Retinal pigment epithelial cell (primary cell): ENCODE data around the gene KISS1R.
"Not testable (repeated sequence)": the region's sequence is repeated elsewhere in the genome, so short reads cannot be mapped to it uniquely, and the experiment has no call there.

Experiments used
- DNase-seq: peaks from one replicate; pipeline ENCODE4 v3.0.0-alpha.2; 2010; ENCODE audit warnings: low read depth
- H3K4me3 ChIP-seq: 2 replicates; pipeline ENCODE4 v1.5.1; 2011; ENCODE audit warnings: mild to moderate bottlenecking, low read length, control low read depth, moderate library complexity
- TF ChIP-seq, protein P1 (sequence below): conservative IDR thresholded peaks from 2 replicates; pipeline ENCODE4 v1.5.1; 2011; ENCODE audit warnings: low read depth, low read length, control low read depth, inconsistent platforms

KISS1R gene

DNA sequence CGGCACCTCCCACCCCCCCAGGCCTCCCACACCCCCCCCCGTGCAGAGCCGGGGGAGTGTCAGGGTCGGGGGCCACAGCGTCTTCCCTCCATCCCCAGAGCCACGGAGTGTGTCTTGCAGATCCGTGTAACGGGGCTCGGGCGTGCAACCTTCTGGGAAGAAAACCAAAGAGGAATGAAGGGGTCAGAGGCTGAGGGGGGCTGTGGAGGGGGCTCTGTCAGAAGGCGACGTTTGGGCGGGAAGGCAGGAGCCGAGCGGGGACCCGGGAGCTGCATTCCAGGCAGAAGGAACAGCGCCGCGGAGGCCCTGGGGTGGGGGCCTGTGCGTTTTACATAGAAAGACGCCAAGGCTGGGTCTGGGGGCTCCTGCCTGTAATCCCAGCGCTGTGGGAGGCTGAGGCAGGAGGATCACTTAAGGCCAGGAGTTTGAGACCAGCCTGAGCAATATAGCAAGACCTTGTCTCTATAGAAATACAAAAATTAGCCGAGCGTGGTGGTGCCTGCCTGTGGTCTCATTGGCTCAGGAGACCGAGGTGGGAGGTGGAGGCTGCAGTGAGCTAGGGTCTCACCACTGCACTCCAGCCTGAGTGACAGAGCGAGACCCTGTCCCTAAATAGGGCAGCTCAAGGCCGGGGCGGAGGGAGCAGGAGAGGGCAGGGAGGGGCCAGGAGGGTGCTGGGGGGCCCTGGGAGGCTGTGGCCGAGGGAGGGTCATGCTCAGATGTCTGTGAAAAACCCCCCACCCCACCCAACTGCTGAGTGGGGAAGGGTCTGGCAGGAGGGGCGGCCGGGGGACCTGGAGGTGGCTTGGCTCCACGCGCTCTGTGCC, 36.5 kb downstream of the KISS1R start:
- no peak for DNase-seq
- H3K4me3 ChIP-seq = no peak overlapping the region
- TF ChIP-seq, protein P1, sequence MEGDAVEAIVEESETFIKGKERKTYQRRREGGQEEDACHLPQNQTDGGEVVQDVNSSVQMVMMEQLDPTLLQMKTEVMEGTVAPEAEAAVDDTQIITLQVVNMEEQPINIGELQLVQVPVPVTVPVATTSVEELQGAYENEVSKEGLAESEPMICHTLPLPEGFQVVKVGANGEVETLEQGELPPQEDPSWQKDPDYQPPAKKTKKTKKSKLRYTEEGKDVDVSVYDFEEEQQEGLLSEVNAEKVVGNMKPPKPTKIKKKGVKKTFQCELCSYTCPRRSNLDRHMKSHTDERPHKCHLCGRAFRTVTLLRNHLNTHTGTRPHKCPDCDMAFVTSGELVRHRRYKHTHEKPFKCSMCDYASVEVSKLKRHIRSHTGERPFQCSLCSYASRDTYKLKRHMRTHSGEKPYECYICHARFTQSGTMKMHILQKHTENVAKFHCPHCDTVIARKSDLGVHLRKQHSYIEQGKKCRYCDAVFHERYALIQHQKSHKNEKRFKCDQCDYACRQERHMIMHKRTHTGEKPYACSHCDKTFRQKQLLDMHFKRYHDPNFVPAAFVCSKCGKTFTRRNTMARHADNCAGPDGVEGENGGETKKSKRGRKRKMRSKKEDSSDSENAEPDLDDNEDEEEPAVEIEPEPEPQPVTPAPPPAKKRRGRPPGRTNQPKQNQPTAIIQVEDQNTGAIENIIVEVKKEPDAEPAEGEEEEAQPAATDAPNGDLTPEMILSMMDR = no peak

DNA sequence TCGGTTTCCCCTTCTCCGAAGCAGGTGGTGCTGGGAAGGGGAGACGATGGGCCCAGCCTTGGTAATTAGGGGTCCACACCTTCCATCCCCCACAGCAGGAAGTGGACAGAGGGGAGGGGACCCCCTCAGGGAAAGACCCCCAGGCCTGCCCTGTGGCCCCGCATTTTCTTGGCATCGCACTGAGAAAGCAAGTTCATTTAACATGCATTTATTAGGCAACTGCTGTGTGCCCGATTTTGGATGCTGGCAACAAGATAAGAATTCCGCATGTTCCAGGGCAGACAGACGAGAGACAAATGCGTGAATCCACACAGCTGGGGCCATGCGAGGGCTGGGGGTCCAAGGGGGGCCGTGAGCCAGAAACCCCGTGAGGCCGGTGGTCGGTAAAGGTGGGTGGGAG, 37.1 kb downstream of the KISS1R start:
- TF ChIP-seq, protein P1 = no peak
- no peak for DNase-seq
- H3K4me3 ChIP-seq = no peak overlapping the region

DNA sequence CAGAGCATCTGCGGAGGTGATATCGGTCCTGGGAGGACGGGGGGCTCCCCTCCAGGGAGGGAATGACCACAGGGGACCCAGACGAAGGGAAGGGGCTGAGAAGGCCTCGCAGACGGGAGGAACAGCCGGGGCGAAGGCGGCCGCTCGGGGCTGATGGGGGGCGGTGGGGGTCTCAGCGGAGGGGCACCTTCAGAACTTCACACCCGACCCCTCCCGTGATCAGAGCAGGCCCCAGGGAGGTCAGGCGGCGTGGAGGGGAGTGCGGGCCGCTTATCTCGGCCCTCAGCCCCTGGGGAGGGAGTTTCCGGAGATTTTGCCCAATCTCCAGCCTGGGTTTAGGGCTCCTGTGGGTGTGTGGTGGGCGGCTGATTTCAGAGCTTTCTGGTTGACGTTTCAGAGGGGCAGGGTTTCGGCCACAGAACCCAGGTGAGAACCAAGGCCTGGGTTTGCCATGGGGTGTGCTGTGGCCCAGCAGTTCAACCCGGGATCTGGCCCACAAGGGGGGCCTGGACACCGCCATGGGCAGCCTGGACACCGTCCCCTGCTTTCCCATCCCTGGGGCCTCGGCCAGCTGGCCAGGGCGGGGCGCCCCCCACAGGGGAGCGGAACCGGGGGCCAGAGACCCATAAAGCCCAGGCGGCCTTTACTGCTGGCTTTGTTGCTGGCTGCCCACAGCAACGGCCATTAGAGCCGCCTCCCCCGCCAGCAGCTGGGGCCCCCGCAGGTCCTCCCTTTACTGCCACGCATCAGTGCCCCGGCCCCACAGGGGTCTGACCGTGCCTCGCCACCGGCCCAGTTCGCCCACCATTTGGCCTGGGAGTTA, 37.8 kb downstream of the KISS1R start:
- H3K4me3 ChIP-seq = no peak overlapping the region
- no peak for DNase-seq
- TF ChIP-seq, protein P1 = no peak

DNA sequence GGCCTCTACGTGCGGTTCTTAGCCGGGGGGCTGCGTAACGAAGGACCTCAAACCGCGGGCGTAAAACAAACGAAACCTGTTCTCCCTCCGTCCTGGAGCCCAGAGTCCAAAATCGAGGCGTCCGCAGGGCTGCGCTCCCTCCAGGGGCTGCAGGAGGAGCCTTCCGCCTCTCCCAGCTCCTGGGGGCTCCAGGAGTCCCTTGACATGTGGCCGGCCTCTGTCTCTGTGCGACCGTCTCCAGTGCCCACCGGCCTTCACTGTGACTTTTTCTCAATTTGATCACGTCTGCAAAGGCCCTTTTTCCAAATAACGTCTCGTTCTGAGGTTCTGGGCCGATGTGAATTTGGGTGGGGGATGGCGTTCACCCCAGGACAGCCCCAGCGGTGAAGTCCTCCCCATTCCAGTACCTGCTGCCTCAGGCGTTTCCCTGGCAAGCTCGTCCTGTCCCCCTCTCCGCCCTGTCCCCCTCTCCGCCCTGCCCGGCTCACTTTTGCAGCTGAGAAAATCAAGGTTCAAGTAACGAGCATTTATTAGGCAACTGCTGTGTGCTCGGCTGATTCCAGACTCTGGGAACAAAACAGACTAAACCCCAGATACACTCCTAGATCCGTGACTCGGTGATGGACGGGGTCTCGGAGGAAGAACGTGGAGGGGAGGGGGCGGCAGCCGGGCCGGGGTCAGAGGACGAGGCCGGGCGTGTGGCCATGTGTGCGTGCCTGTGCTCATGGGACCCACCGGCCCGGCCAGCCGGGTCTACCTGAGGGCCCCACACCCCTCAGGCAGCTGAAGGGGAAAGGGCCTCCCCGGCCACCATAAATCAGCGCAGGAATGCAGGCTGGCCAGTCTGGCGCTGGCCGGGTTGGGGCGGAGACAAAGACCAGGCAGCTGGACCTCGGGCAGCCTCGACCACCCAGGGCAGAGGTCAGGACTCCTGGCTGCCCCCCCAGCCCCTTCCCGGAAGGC, 39.0 kb downstream of the KISS1R start:
- TF ChIP-seq, protein P1 = no peak
- DNase-seq = no peak
- no peak overlapping the region for H3K4me3 ChIP-seq

DNA sequence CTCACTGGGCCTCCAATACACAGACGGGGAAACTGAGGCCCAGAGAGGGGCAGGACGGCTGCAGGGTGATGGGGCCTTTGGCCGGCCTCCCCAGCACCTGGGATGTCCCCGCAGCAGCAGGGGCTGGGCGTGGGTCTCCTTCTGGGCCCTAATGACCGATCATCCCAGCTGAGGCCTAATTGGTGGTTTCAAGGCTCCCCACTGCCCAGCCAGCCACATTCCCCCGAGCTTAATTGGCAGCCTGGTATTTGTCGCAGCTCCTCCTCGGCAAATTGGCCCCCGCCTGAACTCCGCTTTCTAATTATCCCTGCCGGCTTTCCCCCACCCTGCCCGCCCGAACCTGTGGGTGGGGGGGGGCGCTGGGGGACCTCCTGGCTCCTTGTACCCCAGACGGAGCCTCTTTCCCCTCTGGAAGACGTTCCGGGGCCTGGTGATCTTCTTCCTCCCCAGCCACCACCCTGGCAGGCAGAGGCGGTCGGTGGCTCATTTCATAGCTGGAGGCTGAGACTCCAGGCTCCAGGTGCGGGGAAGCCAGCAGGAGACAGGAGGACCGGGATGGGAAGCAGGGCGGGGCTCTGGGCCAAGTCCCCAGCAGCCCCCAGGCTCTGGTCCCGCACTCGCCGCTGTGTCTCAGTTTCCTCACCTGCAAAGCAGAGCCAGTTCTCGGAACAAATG, 39.8 kb downstream of the KISS1R start:
- TF ChIP-seq, protein P1 = no peak
- peak; percentile 19 for DNase-seq
- H3K4me3 ChIP-seq = peak overlapping the region; percentile 12

DNA sequence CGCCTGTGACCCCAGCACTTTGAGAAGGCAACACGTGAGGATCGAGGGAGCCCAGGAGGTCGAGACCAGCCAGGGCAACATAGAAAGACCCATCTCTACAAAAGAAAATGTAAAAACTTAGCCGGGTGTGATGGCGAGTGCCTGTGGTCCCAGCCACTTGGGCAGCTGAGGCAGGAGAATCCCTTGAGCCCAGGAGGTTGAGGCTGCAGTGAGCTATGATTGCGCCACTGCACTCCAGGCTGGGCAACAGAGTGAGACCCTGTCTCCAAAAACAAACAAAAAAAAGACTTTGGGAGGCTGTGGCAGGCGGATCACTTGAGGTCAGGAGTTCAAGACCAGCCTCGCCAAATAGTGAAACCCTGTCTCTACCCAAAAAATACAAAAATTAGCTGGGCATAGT, 40.4 kb downstream of the KISS1R start:
- DNase-seq, H3K4me3 ChIP-seq: not testable (repeated sequence)
